HepG2 (cell line): ENCODE data around the gene TSTD1. TPM values are rescaled to one million over a fixed set of nuclear protein-coding genes. Genes with fewer than 3 reads are reported as not detected.

Experiments
- ARNT2 ChIP-seq: sonication (generic); formaldehyde crosslinking; IDR thresholded peaks from 2 replicates; pipeline ENCODE4 v1.8.0; 2022; ENCODE audit warnings: mild to moderate bottlenecking, low read depth, missing genetic modification reagents, moderate library complexity
- DMTF1 ChIP-seq: sonication (generic); formaldehyde crosslinking; IDR thresholded peaks from 2 replicates; pipeline ENCODE4 v1.4.0; 2020; ENCODE audit warnings: mild to moderate bottlenecking, missing genetic modification reagents
- FOXK2 ChIP-seq: fragments of 450-650 bp; IDR thresholded peaks from 2 replicates; pipeline ENCODE4 v1.6.1; 2016
- GLI4 ChIP-seq: sonication (generic); formaldehyde crosslinking; IDR thresholded peaks from 2 replicates; pipeline ENCODE4 v1.5.1; 2020; ENCODE audit warnings: missing genetic modification reagents, mild to moderate bottlenecking, moderate library complexity, borderline replicate concordance
- KAT8 ChIP-seq: IDR thresholded peaks from 2 replicates; pipeline ENCODE4 v1.6.1; 2016; ENCODE audit warnings: missing genetic modification reagents, missing compliant biosample characterization
- KLF16 ChIP-seq, 2 experiments: sonication (generic) in 1 of 2; formaldehyde crosslinking in 1 of 2; IDR thresholded peaks; 2 replicates each; pipeline versions ENCODE4 v1.6.1 to v1.8.0; 2016 to 2023; ENCODE audit warnings: missing genetic modification reagents in 2 of 2, missing compliant biosample characterization in 1 of 2
- NFIB ChIP-seq: sonication (generic); formaldehyde crosslinking; IDR thresholded peaks from 2 replicates; pipeline ENCODE4 v1.9.0; 2021; ENCODE audit warnings: missing genetic modification reagents, mild to moderate bottlenecking, borderline replicate concordance
- NR2C2 ChIP-seq: sonication (generic); formaldehyde crosslinking; IDR thresholded peaks from 2 replicates; pipeline ENCODE4 v1.4.0; 2020; ENCODE audit warnings: missing genetic modification reagents, mild to moderate bottlenecking, moderate library complexity, borderline replicate concordance
- PREB ChIP-seq: sonication (generic); formaldehyde crosslinking; IDR thresholded peaks from 2 replicates; pipeline ENCODE4 v1.4.0; 2020; ENCODE audit warnings: missing genetic modification reagents
- ZBTB3 ChIP-seq: sonication (generic); formaldehyde crosslinking; IDR thresholded peaks from 2 replicates; pipeline ENCODE4 v1.4.0; 2020; ENCODE audit warnings: low read depth, mild to moderate bottlenecking, moderate library complexity, missing genetic modification reagents, borderline replicate concordance
- ZFP90 ChIP-seq: sonication (generic); formaldehyde crosslinking; IDR thresholded peaks from 2 replicates; pipeline ENCODE4 v1.8.0; 2022; ENCODE audit warnings: missing genetic modification reagents, mild to moderate bottlenecking, inconsistent platforms, borderline replicate concordance
- ZNF101 ChIP-seq: sonication (generic); formaldehyde crosslinking; IDR thresholded peaks from 2 replicates; pipeline ENCODE4 v1.4.0; 2020; ENCODE audit warnings: mild to moderate bottlenecking, low read depth, missing genetic modification reagents, borderline replicate concordance
- ZNF17 ChIP-seq: sonication (generic); formaldehyde crosslinking; IDR thresholded peaks from 2 replicates; pipeline ENCODE4 v1.5.0; 2020; ENCODE audit warnings: mild to moderate bottlenecking, missing genetic modification reagents
- ZNF205 ChIP-seq: IDR thresholded peaks from 2 replicates; pipeline ENCODE4 v1.6.1; 2018; ENCODE audit warnings: missing biosample characterization, missing genetic modification reagents
- ZNF549 ChIP-seq: sonication (generic); formaldehyde crosslinking; IDR thresholded peaks from 2 replicates; pipeline ENCODE4 v1.5.0; 2020; ENCODE audit warnings: missing genetic modification reagents
- ZNF746 ChIP-seq: sonication (generic); formaldehyde crosslinking; IDR thresholded peaks from 2 replicates; pipeline ENCODE4 v1.8.0; 2022; ENCODE audit warnings: mild to moderate bottlenecking, missing genetic modification reagents
- ZNF747 ChIP-seq: sonication (generic); formaldehyde crosslinking; IDR thresholded peaks from 2 replicates; pipeline ENCODE4 v1.8.1; 2023; ENCODE audit warnings: missing genetic modification reagents, mild to moderate bottlenecking, borderline replicate concordance
- ZNF878 ChIP-seq: sonication (generic); formaldehyde crosslinking; IDR thresholded peaks from 2 replicates; pipeline ENCODE4 v1.8.1; 2023; ENCODE audit warnings: mild to moderate bottlenecking, missing genetic modification reagents, moderate library complexity
- polyA plus RNA-seq, 8 experiments: library from polyadenylated mRNA; depleted of rRNA in 3 of 8; stranded (reverse) in 7 of 8; unstranded in 1 of 8; fragments of >200 nt; fragmentation: Illumina TruSeq in 4 of 8; extraction: Trizol in 4 of 8; gene quantifications; 2 replicates each; pipeline versions ENCODE4 v1.2.1 to v1.2.3, GENCODE V29; 2011 to 2016; ENCODE audit warnings: low read depth in 4 of 8, missing spikeins in 1 of 8, mixed read lengths in 1 of 8; ENCODE audit not compliant: insufficient read depth in 1 of 8
- total RNA-seq, 5 experiments: library from RNA; depleted of rRNA; stranded (reverse); fragments of >200 nt; fragmentation: Illumina TruSeq; extraction: Trizol; gene quantifications; 2 replicates each; pipeline ENCODE4 v1.2.3, GENCODE V29; 2016; ENCODE audit warnings: low read depth in 1 of 5
- TF ChIP-seq, protein P1 (sequence below): sonication (generic); formaldehyde crosslinking; IDR thresholded peaks from 2 replicates; pipeline ENCODE4 v1.5.0; 2020; ENCODE audit warnings: mild to moderate bottlenecking, missing genetic modification reagents, borderline replicate concordance
- TF ChIP-seq, protein P2 (sequence below): sonication (generic); formaldehyde crosslinking; IDR thresholded peaks from 2 replicates; pipeline ENCODE4 v1.8.0; 2022; ENCODE audit warnings: mild to moderate bottlenecking, missing genetic modification reagents, borderline replicate concordance
- TF ChIP-seq, protein P3 (sequence below): sonication (generic); formaldehyde crosslinking; IDR thresholded peaks from 2 replicates; pipeline ENCODE4 v1.8.0; 2023; ENCODE audit warnings: mild to moderate bottlenecking, missing genetic modification reagents

The TSTD1 gene
- total and polyA plus RNA-seq, 2 of the 13 experiments (the other 11 are each of a cell fraction or from before 2014, with no cell fraction given) = 0.15 to 0.31 TPM

GRCh38 chr1:161013488-161014230 lies 25.1 kb downstream of the TSTD1 start (continued):
- no peak; the same call in 1 of the 2 replicates for TF ChIP-seq ARNT2 (CRISPR knock-in tag)
- TF ChIP-seq ZNF746 (CRISPR knock-in tag) = peak; percentile 90
- TF ChIP-seq KAT8 (CRISPR knock-in tag) = peak; percentile 90
- TF ChIP-seq FOXK2 = peak; percentile 53; the same call in 1 of the 2 replicates
- TF ChIP-seq, protein P1, sequence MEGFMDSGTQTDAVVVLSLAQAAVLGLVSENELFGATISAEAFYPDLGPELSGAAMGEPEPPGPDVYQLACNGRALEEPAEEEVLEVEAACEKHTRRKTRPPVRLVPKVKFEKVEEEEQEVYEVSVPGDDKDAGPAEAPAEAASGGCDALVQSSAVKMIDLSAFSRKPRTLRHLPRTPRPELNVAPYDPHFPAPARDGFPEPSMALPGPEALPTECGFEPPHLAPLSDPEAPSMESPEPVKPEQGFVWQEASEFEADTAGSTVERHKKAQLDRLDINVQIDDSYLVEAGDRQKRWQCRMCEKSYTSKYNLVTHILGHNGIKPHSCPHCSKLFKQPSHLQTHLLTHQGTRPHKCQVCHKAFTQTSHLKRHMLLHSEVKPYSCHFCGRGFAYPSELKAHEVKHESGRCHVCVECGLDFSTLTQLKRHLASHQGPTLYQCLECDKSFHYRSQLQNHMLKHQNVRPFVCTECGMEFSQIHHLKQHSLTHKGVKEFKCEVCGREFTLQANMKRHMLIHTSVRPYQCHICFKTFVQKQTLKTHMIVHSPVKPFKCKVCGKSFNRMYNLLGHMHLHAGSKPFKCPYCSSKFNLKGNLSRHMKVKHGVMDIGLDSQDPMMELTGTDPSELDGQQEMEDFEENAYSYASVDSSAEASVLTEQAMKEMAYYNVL (CRISPR knock-in tag) = peak; percentile 73; the same call in 1 of the 2 replicates
- TF ChIP-seq PREB (CRISPR knock-in tag) = no peak
- no peak for TF ChIP-seq GLI4 (CRISPR knock-in tag)
- TF ChIP-seq ZFP90 (CRISPR knock-in tag) = peak; percentile 86
- TF ChIP-seq ZNF747 (CRISPR knock-in tag) = no peak; the same call in none of the 2 replicates
- TF ChIP-seq ZNF17 (CRISPR knock-in tag) = no peak
- TF ChIP-seq ZNF205 = peak; percentile 59; the same call in 1 of the 2 replicates
- no peak; the same call in 1 of the 2 replicates for TF ChIP-seq DMTF1 (CRISPR knock-in tag)
- TF ChIP-seq, protein P2, sequence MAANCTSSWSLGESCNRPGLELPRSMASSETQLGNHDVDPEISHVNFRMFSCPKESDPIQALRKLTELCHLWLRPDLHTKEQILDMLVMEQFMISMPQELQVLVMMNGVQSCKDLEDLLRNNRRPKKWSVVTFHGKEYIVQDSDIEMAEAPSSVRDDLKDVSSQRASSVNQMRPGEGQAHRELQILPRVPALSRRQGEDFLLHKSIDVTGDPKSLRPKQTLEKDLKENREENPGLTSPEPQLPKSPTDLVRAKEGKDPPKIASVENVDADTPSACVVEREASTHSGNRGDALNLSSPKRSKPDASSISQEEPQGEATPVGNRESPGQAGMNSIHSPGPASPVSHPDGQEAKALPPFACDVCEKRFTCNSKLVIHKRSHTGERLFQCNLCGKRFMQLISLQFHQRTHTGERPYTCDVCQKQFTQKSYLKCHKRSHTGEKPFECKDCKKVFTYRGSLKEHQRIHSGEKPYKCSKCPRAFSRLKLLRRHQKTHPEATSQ (CRISPR knock-in tag) = peak; percentile 3; the same call in 1 of the 2 replicates
- TF ChIP-seq NFIB (CRISPR knock-in tag) = no peak
- peak; percentile 83 for TF ChIP-seq ZNF878 (CRISPR knock-in tag)
- peak; percentile 92 for TF ChIP-seq ZBTB3 (CRISPR knock-in tag)
- TF ChIP-seq NR2C2 (CRISPR knock-in tag) = peak; percentile 81; the same call in 1 of the 2 replicates
- no peak for TF ChIP-seq ZNF549
- TF ChIP-seq ZNF101 = no peak; the same call in 1 of the 2 replicates
- TF ChIP-seq, protein P3, sequence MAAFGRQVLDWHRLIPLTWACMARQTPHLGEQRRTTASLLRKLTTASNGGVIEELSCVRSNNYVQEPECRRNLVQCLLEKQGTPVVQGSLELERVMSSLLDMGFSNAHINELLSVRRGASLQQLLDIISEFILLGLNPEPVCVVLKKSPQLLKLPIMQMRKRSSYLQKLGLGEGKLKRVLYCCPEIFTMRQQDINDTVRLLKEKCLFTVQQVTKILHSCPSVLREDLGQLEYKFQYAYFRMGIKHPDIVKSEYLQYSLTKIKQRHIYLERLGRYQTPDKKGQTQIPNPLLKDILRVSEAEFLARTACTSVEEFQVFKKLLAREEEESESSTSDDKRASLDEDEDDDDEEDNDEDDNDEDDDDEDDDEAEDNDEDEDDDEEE = peak; percentile 77
- peak in 1 of 2 experiments; percentile 96; a peak in 1 of 4 replicates for TF ChIP-seq KLF16 (CRISPR knock-in tag; IDR thresholded peaks at IDR 0.05)
